DOHH2 (cell line): ENCODE results near the gene DMPK.

ENCODE experiments used
- H3F3A ChIP-seq: fragments of 200-600 bp; sonication (generic), shearing (Covaris generic); 2 replicates; pipeline ENCODE4 v1.6.0; 2016; ENCODE audit warnings: antibody characterized with exemption, mild to moderate bottlenecking; ENCODE audit not compliant: control insufficient read depth, insufficient read depth
- H3K27ac ChIP-seq: fragments of 200-600 bp; sonication (generic); 2 replicates; pipeline ENCODE4 v1.5.1; 2014; ENCODE audit warnings: low read depth, mild to moderate bottlenecking, low read length, moderate library complexity
- H3K27me3 ChIP-seq: fragments of 200-600 bp; sonication (generic); 2 replicates; pipeline ENCODE4 v1.6.1; 2014; ENCODE audit warnings: mild to moderate bottlenecking, low read length, mixed read lengths; ENCODE audit not compliant: control insufficient read depth
- H3K36me3 ChIP-seq: fragments of 200-600 bp; sonication (generic); 2 replicates; pipeline ENCODE4 v1.6.1; 2014; ENCODE audit warnings: mild to moderate bottlenecking, low read length, moderate library complexity, mixed read lengths; ENCODE audit not compliant: control insufficient read depth
- H3K4me1 ChIP-seq: fragments of 200-600 bp; sonication (generic); 2 replicates; pipeline ENCODE4 v1.6.1; 2014; ENCODE audit warnings: mild to moderate bottlenecking, low read length, mixed read lengths; ENCODE audit not compliant: control insufficient read depth
- H3K4me2 ChIP-seq: fragments of 200-600 bp; sonication (generic); 2 replicates; pipeline ENCODE4 v1.6.0; 2014; ENCODE audit warnings: mild to moderate bottlenecking, low read length, moderate library complexity
- H3K4me3 ChIP-seq: fragments of 200-600 bp; sonication (generic); 2 replicates; pipeline ENCODE4 v1.5.1; 2014; ENCODE audit warnings: mild to moderate bottlenecking, low read length, mixed read lengths
- H3K79me2 ChIP-seq: fragments of 200-600 bp; sonication (generic); 2 replicates; pipeline ENCODE4 v1.6.1; 2014; ENCODE audit warnings: mild to moderate bottlenecking, low read length, mixed read lengths; ENCODE audit not compliant: control insufficient read depth
- H3K9me2 ChIP-seq: fragments of 200-600 bp; sonication (generic); replicated peaks from 2 replicates; pipeline ENCODE4 v1.6.1; 2014; ENCODE audit warnings: mild to moderate bottlenecking, low read length, mixed read lengths; ENCODE audit not compliant: control insufficient read depth
- H3K9me3 ChIP-seq: fragments of 200-600 bp; sonication (generic); 2 replicates; pipeline ENCODE4 v1.6.1; 2014; ENCODE audit warnings: antibody characterized with exemption, low read length, mixed read lengths; ENCODE audit not compliant: control insufficient read depth, insufficient read depth
- H4K20me1 ChIP-seq: fragments of 200-600 bp; sonication (generic); 2 replicates; pipeline ENCODE4 v1.6.0; 2014; ENCODE audit warnings: low read depth, mild to moderate bottlenecking, antibody characterized with exemption, low read length, moderate library complexity; ENCODE audit not compliant: control insufficient read depth, insufficient read depth
- CTCF ChIP-seq: fragments of 200-600 bp; sonication (generic); IDR thresholded peaks from one replicate; pipeline ENCODE4 v1.5.1; 2014; ENCODE audit warnings: antibody characterized with exemption, mild to moderate bottlenecking, low read depth, low read length; ENCODE audit not compliant: poor library complexity, severe bottlenecking
- EZH2phosphoT487 ChIP-seq: fragments of 200-600 bp; sonication (generic); IDR thresholded peaks from 2 replicates; pipeline ENCODE4 v1.6.1; 2017; ENCODE audit warnings: borderline replicate concordance, mild to moderate bottlenecking, antibody characterized with exemption, low read length, moderate library complexity, mixed read lengths

The DMPK gene

GRCh38 chr19:45825263-45825605, 42.9 kb upstream of the DMPK start:
- Histone ChIP-seq H3K79me2 (no peaks in the 10 kb centered on the region), H3K36me3 (peaks cover 91% of the 10 kb centered on the region), H3F3A (no peaks in the 10 kb centered on the region), H3K4me2 (no peak overlapping the region), H3K4me1 (no peaks in the 10 kb centered on the region), H3K27ac (no peak overlapping the region), H3K9me2 (no peaks in the 10 kb centered on the region), H3K27me3 (no peaks in the 10 kb centered on the region), H3K4me3 (no peak overlapping the region), H4K20me1 (no peaks in the 10 kb centered on the region), H3K9me3 (no peaks in the 10 kb centered on the region)
- no peak for TF ChIP-seq CTCF
- no peak for TF ChIP-seq EZH2phosphoT487

GRCh38 chr19:45824531-45825262, 42.4 kb upstream of the DMPK start:
- no peak overlapping the region for H3K4me2 ChIP-seq
- no peak for TF ChIP-seq CTCF
- no peak for TF ChIP-seq EZH2phosphoT487
- no peaks in the 10 kb centered on the region for H3F3A ChIP-seq
- no peaks in the 10 kb centered on the region for H3K9me2 ChIP-seq
- H3K27ac ChIP-seq = no peak overlapping the region
- no peaks in the 10 kb centered on the region for H3K9me3 ChIP-seq
- H3K79me2 ChIP-seq = no peaks in the 10 kb centered on the region
- H3K4me3 ChIP-seq = no peak overlapping the region
- no peaks in the 10 kb centered on the region for H3K4me1 ChIP-seq
- no peaks in the 10 kb centered on the region for H3K27me3 ChIP-seq
- peaks cover 90% of the 10 kb centered on the region for H3K36me3 ChIP-seq
- 0 out of 2 replicates have a peak, but pooled peaks cover under 1% of the 10 kb centered on the region for H4K20me1 ChIP-seq

- H3K79me2 ChIP-seq = no peaks in the 10 kb centered on the region
- H3K36me3 ChIP-seq = peaks cover 88% of the 10 kb centered on the region
- H3K9me2 ChIP-seq = no peaks in the 10 kb centered on the region
- H3K4me1 ChIP-seq = no peaks in the 10 kb centered on the region
- no peaks in the 10 kb centered on the region for H3K9me3 ChIP-seq
- H3F3A ChIP-seq = no peaks in the 10 kb centered on the region
- TF ChIP-seq CTCF (no peak), EZH2phosphoT487 (no peak)
- no peak overlapping the region for H3K27ac ChIP-seq
- H3K4me2 ChIP-seq = no peak overlapping the region
- no peak overlapping the region for H3K4me3 ChIP-seq
- H4K20me1 ChIP-seq = 0 out of 2 replicates have a peak, but pooled peaks cover 2% of the 10 kb centered on the region
- no peaks in the 10 kb centered on the region for H3K27me3 ChIP-seq
Measured at GRCh38 chr19:45824041-45824471, 41.8 kb upstream of the DMPK start.
